ENCODE results near the gene EVX2. TPM values are rescaled to one million over a fixed set of nuclear protein-coding genes. Genes with fewer than 3 reads are reported as not detected.

The EVX2 gene
- total RNA-seq, 1 donor from 2014 or later, result not detected

DNA sequence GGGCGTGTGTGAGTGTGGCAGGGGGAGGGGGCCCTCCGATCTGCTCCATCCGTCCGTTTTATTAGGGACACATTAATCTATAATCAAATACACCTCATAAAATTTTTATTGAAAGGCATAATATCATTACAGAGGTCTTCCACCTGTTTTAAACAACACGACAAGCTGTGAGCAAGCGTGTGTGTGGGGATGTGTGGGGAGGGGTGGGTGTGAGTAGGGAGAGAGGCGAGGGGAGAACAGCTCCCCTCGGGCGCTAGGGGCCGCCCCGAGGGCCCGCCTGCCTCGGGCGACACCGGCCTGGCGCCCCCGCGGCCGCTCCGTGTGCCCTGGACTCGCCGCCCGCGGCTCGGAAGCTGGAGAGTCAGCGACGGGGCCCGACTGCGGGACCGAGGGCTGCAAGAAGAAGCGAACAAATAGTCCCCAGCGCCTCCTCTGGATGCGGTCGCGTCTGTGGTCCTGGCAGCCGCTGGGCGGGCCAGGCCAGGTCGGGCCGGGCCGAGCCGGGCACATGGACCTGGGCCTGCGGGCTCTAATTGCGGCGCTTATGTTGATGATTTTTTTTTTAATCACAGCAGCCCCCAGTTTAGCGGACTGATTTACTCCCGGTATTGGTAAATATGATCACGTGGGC lies 38.4 kb upstream of the EVX2 start:
- TF ChIP-seq, protein P1, sequence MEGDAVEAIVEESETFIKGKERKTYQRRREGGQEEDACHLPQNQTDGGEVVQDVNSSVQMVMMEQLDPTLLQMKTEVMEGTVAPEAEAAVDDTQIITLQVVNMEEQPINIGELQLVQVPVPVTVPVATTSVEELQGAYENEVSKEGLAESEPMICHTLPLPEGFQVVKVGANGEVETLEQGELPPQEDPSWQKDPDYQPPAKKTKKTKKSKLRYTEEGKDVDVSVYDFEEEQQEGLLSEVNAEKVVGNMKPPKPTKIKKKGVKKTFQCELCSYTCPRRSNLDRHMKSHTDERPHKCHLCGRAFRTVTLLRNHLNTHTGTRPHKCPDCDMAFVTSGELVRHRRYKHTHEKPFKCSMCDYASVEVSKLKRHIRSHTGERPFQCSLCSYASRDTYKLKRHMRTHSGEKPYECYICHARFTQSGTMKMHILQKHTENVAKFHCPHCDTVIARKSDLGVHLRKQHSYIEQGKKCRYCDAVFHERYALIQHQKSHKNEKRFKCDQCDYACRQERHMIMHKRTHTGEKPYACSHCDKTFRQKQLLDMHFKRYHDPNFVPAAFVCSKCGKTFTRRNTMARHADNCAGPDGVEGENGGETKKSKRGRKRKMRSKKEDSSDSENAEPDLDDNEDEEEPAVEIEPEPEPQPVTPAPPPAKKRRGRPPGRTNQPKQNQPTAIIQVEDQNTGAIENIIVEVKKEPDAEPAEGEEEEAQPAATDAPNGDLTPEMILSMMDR (IDR thresholded peaks at IDR 0.05; ENCODE audit: unreplicated experiment), result no peak
- Mint-ChIP-seq H3K4me1 (ENCODE audit: unreplicated experiment) (peaks cover 17% of the 10 kb centered on the region), H3K4me3 (ENCODE audit: unreplicated experiment) (peak overlapping the region; percentile 80), H3K27ac (ENCODE audit: unreplicated experiment) (no peak overlapping the region), H3K36me3 (ENCODE audit: low read depth, unreplicated experiment) (no peaks in the 10 kb centered on the region), H3K9me3 (ENCODE audit: unreplicated experiment) (no peaks in the 10 kb centered on the region), H3K27me3 (ENCODE audit: unreplicated experiment) (peaks cover 51% of the 10 kb centered on the region)
- DNase-seq (ENCODE audit: low spot score), result no peak

DNA sequence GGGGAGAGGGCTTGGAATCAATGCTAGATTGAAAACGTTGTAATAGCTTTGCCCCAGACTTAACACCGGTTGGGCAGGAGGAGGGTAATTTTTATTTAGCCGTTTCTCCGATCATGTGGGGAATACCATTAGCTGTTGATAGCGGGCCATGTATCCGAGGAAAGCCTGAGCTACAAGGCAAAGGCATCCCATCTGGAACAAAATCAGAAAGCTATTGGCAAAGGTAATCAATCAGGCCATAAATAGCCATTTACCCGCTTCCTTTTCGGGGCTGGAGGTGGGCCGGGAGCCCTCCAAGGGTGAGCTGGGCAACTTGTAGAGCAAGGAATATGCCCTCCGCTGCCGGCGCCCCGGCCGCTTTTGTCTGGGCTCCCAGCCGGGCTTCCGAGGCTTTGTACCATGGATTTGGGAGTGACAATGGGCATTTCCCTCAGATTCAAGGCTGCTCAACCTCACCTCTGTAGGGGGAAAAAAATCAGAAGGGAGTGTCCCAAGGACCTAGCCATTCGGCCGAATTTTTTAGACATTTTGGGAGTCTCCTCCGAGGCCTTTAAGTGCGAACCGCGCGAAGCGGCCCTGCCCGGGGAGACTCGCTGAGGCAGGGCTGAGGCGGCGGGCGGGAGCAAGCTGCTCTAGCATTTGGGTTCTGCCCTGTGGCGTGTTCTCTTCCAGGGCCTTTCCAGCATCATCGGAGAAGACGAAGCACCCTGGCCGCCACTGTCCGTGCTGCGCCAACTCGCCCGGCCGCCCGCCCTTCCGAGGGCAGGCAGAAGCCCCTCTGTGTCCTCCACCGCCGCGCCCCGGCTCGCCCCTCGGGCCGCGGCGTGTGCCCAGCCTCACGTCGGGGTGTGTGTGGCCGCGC lies 37.7 kb upstream of the EVX2 start:
- TF ChIP-seq, protein P1 (IDR thresholded peaks at IDR 0.05; ENCODE audit: unreplicated experiment), result no peak
- H3K27me3 Mint-ChIP-seq (ENCODE audit: unreplicated experiment), result peaks cover 58% of the 10 kb centered on the region
- H3K4me3 Mint-ChIP-seq (ENCODE audit: unreplicated experiment), result no peak overlapping the region
- DNase-seq (ENCODE audit: low spot score), result no peak
- H3K4me1 Mint-ChIP-seq (ENCODE audit: unreplicated experiment), result peaks cover 20% of the 10 kb centered on the region
- no peaks in the 10 kb centered on the region for H3K36me3 Mint-ChIP-seq (ENCODE audit: low read depth, unreplicated experiment)
- H3K27ac Mint-ChIP-seq (ENCODE audit: unreplicated experiment), result no peak overlapping the region
- no peaks in the 10 kb centered on the region for H3K9me3 Mint-ChIP-seq (ENCODE audit: unreplicated experiment)

DNA sequence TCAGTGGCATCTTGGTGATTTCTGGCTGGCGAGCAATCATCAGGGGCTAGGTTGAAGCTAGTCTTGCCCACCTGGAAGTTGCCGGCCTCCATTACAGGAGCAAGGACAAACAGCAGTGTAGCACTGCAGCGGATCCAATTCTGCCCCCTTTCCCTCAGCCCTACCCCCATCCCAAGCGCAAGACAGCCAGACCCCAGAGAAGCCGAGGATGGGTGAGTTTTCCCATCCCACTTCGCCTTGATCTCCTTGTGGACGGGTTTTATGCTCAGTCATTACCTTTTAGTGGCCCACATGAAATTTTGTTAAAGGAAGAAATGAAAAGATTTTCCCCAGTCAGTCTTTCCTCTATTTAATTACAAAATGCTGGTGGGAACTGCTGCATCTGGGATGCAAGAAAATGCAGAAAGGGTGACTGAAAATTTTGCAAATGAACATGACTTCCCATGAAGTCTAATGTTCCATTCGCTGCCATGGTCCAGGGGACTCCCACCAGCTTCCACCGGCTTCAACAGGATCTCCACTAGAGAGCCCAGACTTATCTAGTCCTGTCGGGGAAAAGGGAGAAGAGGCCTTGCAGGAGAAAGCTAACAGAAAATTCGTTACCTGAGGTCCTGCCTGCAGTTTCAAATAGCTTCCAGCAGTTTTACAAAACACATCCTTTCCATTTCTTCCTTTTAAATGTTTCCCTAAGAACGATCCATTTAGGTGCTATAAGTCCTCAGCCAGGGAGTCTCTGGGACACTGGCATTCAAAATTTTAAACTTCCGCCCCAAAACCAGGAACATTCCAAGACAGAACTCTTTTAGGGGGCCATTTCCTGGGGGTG lies 36.8 kb upstream of the EVX2 start:
- Mint-ChIP-seq H3K9me3 (ENCODE audit: unreplicated experiment) (no peaks in the 10 kb centered on the region), H3K27me3 (ENCODE audit: unreplicated experiment) (peaks cover 56% of the 10 kb centered on the region), H3K36me3 (ENCODE audit: low read depth, unreplicated experiment) (no peaks in the 10 kb centered on the region), H3K27ac (ENCODE audit: unreplicated experiment) (no peak overlapping the region), H3K4me1 (ENCODE audit: unreplicated experiment) (peaks cover 14% of the 10 kb centered on the region), H3K4me3 (ENCODE audit: unreplicated experiment) (no peak overlapping the region)
- TF ChIP-seq, protein P1 (IDR thresholded peaks at IDR 0.05; ENCODE audit: unreplicated experiment), result no peak
- no peak for DNase-seq (ENCODE audit: low spot score)

DNA sequence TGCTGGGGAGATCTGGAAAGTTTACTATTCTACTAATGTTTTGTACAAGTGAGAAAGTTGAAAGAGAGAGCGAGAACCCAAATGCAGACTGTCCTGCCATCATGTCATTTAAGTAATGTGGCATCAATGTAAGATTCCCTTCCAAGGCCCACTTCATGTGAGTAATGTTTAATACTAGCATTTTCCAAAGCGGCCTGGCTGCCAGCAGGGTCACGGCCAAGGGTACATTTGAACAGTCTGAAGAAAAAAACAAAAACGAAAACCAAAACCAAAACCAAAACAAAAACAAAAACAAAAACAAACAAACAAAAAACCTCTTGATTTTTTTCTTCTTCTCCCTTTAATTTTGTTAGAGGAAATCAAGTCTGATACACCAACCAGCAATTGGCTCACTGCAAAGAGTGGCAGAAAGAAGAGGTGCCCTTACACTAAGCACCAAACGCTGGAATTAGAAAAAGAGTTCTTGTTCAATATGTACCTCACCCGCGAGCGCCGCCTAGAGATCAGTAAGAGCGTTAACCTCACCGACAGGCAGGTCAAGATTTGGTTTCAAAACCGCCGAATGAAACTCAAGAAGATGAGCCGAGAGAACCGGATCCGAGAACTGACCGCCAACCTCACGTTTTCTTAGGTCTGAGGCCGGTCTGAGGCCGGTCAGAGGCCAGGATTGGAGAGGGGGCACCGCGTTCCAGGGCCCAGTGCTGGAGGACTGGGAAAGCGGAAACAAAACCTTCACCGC lies 35.0 kb upstream of the EVX2 start:
- no peaks in the 10 kb centered on the region for H3K9me3 Mint-ChIP-seq (ENCODE audit: unreplicated experiment)
- no peak overlapping the region for H3K4me3 Mint-ChIP-seq (ENCODE audit: unreplicated experiment)
- DNase-seq (ENCODE audit: low spot score), result no peak
- peaks cover 14% of the 10 kb centered on the region for H3K4me1 Mint-ChIP-seq (ENCODE audit: unreplicated experiment)
- TF ChIP-seq, protein P1 (IDR thresholded peaks at IDR 0.05; ENCODE audit: unreplicated experiment), result peak; percentile 64
- H3K27me3 Mint-ChIP-seq (ENCODE audit: unreplicated experiment), result peaks cover 52% of the 10 kb centered on the region
- H3K36me3 Mint-ChIP-seq (ENCODE audit: low read depth, unreplicated experiment), result no peaks in the 10 kb centered on the region
- H3K27ac Mint-ChIP-seq (ENCODE audit: unreplicated experiment), result no peak overlapping the region

All from endothelial cell (in vitro differentiated cells).